HG03521 (cell line): ENCODE measurements around the gene PLEKHG7.
"Not testable (repeated sequence)": the region's sequence is repeated elsewhere in the genome, so short reads cannot be mapped to it uniquely, and the experiment has no call there.

Experiments used
- ATAC-seq: cut with Tn5 transposase; IDR thresholded peaks from one replicate; pipeline ENCODE4 v1.9.1; 2021; ENCODE audit warnings: mild to moderate bottlenecking, moderate library complexity; ENCODE audit not compliant: unreplicated experiment

The PLEKHG7 gene

DNA sequence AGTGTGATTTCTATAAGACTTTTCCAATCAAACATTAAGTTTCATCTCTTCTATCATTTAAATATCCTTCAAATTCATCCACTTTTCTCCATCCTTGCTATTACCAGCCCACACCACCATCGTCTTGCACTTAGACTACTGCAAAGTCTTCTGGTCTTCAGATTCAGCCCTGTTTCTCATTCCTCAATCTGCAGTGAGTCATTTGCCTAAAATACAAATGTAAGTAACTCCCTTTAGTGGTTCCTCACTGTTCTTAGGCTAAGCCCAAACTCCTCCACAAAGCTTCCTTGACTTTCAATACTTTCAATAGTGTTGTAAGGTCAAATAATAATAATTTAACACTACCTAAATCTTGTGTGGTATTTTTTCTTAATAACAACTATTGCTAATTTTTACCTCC lies 83.3 kb downstream of the PLEKHG7 start:
- ATAC-seq: no peak

DNA sequence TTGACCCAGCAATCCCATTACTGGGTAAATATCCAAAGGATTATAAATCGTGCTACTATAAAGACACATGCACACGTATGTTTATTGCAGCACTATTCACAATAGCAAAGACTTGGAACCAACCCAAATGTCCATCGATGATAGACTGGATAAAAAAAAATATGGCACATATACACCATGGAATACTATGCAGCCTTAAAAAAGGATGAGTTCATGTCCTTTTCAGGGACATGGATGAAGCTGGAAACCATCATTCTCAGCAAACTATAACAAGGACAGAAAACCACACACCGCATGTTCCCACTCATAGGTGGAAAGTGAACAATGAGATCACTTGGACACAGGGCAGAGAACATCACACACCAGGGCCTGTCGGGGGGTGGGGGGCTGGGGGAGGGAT lies 91.6 kb downstream of the PLEKHG7 start:
- not testable (repeated sequence) for ATAC-seq

DNA sequence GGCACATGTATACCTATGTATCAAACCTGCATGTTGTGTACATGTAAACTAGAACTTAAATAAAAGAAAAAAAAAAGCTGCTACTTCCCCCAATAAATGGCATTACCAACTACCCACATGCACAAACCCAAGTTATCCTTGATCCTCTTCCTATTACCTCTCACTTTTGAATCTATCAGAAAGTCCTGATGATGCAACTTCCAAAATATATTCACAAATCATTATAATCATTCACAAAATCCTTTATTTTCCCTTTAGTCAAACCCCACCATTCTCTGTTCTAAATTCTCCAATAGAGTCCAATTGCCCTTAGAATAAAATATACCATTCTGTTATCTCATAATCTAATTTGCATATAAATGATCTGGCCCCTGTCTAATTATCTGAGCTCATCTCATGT lies 92.0 kb downstream of the PLEKHG7 start:
- no peak for ATAC-seq

DNA sequence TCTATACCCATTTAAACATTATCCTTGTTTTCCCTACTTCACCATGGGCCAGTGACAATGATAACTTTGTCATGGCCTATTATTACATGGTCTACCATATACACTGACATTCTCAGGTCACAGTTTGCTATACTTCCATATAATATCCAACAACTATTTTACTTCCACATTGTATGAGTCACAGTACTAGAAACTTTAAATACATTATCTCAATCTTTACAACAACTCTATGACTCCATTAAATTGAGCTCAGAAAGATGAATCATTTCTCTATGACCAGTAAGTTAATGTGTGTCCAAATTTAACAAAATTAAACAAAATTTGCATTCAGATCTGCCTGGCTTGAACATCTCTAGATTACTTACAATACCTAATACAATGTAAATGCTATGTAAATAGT lies 93.9 kb downstream of the PLEKHG7 start:
- ATAC-seq: no peak

DNA sequence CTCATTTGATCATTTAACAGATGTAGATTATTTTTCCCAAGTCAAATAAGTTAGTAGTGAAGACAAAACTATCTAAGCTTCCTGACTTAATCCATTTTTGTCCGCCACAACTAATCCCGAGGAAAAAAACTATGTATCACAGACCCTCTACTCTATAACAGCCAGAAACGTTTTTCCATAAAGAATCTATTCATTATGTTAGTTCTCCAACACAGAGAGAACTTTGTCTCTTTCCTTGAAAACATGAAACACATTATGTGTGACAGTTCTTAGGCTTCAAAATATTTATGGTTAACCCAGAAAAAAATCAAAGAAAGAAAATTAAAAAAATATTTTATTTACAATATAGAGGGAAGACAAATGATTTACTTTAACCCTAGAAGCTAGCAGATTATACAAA lies 100.1 kb downstream of the PLEKHG7 start:
- ATAC-seq: no peak

DNA sequence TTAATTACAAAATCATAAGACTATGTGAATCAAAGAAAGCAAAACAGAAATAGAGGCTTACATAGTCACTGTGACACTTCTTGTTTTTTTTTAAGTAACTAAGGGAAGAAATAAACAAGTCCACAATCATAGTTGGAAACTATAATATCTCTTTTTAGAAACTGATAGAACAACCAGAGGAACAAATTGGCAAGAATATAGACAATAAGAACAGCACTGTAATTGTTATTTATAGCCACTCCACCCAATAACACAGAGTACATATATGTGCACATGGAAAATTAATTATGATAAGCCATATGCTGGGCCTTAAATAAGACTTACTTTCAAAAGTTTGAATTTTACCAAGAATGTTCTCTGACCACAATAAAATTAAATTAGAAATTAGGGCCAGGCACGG lies 101.1 kb downstream of the PLEKHG7 start:
- no peak for ATAC-seq

DNA sequence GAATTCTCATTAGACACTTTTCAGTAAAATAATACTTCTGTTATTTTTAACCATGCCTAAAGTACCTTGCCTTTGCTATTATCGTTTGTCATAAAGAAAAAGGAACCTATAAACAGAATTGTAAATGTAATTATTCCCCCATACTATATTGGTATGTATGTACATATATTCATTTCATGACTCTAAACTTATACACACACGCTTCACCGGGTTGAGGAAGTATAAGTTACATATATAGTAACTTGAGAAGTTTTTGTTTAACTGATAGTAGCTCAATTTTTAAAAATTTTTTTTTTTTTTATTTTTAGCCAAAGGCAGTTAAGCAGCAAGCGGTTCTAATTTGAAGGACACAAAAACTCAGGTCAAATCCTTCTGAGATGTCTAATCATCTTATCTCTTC lies 107.6 kb downstream of the PLEKHG7 start:
- ATAC-seq: no peak

DNA sequence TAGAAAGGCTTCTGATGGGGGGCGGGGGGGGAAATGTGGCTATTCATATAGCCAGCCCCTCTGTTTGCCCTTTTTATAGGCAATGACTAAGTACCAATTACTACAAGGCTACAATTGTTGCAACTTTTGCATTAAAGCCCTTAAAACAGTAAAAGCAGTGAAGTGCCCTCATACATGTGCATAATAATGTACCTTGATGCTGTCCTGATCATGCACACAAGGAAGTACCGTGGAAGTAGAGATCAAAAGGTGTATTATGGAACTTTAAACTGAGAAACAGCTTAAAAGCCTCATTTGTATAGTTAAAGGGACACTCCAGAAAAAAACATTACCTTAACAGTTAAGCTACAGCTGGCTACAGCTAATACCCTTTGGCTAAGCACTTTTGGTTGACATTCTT lies 111.8 kb downstream of the PLEKHG7 start:
- ATAC-seq: no peak

DNA sequence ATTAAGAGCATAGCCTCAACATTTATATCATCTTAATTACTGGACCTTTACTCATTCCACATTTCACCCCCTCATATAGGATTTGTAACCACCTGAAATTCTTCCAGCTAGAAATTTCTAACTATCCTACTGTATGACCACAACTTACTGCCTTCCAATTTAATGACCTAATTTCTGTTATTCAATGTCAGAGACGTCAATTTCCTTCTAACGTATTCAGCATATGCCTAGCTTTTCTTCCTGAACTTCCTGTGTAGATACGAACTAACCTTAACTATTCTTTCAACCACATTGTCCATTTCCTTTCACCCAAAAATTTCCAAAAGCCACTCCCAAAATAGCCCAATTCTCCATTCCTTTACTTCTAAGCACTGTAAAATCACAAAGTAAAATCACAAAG lies 118.4 kb downstream of the PLEKHG7 start:
- ATAC-seq: no peak
